Ascending aorta (tissue), 2 donors: Measurements from ENCODE around the gene GFRA1. TPM values are rescaled to one million over a fixed set of nuclear protein-coding genes. Genes with fewer than 3 reads are reported as not detected.

Experiments used
- DNase-seq, 2 donors: peaks; one replicate each; pipeline ENCODE4 v3.0.0-alpha.2; 2019; ENCODE audit warnings: low spot score in 2 of 2
- H3K27ac ChIP-seq, 2 donors: fragments of 200-600 bp; sonication (generic); one replicate each; pipeline ENCODE4 v1.5.1; 2016 to 2017; ENCODE audit warnings: mild to moderate bottlenecking in 1 of 2
- H3K27me3 ChIP-seq: fragments of 200-600 bp; sonication (generic); one replicate; pipeline ENCODE4 v1.5.1; 2017
- H3K36me3 ChIP-seq, 2 donors: fragments of 200-600 bp; sonication (generic); one replicate each; pipeline ENCODE4 v1.5.1; 2016
- H3K4me1 ChIP-seq, 2 donors: fragments of 200-600 bp; sonication (generic); one replicate each; pipeline ENCODE4 v1.5.1; 2016 to 2017; ENCODE audit warnings: mild to moderate bottlenecking in 1 of 2
- H3K4me3 ChIP-seq, 2 donors: fragments of 200-600 bp; sonication (generic); one replicate each; pipeline ENCODE4 v1.5.1; 2016 to 2017; ENCODE audit warnings: mild to moderate bottlenecking in 1 of 2
- H3K9me3 ChIP-seq, 2 donors: fragments of 200-600 bp; sonication (generic); one replicate each; pipeline ENCODE4 v1.5.1; 2016
- intact Hi-C: fragments of 100-400 bp; cut with DNase I; formaldehyde crosslinking; loops from one replicate; pipeline ENCODE4 v1.15.1; 2023
- total RNA-seq: library from RNA; depleted of rRNA; stranded (reverse); fragments of >200 nt; gene quantifications from one replicate; pipeline ENCODE4 v1.1.0, GENCODE V29; 2016
- TF ChIP-seq, protein P1 (sequence below), 3 experiments: fragments of 200-600 bp in 2 of 3; fragments of 450-650 bp in 1 of 3; sonication (generic) in 2 of 3; IDR thresholded peaks; one replicate each; pipeline ENCODE4 v1.5.1; 2016 to 2019; ENCODE audit warnings: antibody characterized with exemption in 3 of 3, mild to moderate bottlenecking in 1 of 3, moderate library complexity in 1 of 3

Gene GFRA1
- total RNA-seq, 1 donor from 2014 or later, result 7.0 TPM

DNA sequence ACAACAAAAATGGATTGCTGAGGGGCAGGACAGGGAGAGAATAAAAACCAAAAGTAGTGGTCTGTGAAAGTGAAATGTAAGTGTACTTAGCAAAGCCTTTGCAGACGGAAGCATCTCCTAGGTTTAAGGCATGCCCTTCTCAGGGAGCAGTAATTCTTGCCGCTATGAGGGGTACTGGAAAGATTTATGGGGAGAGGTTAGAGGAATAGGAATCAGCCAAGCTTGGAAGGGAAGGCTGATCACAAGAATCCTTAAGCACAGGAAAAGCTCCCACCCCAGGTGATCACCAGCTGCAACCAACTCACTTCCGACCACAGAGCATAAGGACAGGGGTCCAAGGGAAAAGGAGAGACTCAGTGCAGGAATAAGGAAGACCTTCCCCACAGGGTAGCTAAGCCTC is 10.3 kb downstream of the GFRA1 start:
- H3K27me3 ChIP-seq, result no peaks in the 10 kb centered on the region
- TF ChIP-seq, protein P1, sequence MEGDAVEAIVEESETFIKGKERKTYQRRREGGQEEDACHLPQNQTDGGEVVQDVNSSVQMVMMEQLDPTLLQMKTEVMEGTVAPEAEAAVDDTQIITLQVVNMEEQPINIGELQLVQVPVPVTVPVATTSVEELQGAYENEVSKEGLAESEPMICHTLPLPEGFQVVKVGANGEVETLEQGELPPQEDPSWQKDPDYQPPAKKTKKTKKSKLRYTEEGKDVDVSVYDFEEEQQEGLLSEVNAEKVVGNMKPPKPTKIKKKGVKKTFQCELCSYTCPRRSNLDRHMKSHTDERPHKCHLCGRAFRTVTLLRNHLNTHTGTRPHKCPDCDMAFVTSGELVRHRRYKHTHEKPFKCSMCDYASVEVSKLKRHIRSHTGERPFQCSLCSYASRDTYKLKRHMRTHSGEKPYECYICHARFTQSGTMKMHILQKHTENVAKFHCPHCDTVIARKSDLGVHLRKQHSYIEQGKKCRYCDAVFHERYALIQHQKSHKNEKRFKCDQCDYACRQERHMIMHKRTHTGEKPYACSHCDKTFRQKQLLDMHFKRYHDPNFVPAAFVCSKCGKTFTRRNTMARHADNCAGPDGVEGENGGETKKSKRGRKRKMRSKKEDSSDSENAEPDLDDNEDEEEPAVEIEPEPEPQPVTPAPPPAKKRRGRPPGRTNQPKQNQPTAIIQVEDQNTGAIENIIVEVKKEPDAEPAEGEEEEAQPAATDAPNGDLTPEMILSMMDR (IDR thresholded peaks at IDR 0.05), result no peak
- H3K9me3 ChIP-seq, result no peaks in the 10 kb centered on the region
- no peak overlapping the region for H3K4me3 ChIP-seq
- DNase-seq, result no peak
- no peaks in the 10 kb centered on the region for H3K4me1 ChIP-seq
- intact Hi-C loops, result no loop called here
- no peak overlapping the region for H3K27ac ChIP-seq
- H3K36me3 ChIP-seq, result no peaks in the 10 kb centered on the region

DNA sequence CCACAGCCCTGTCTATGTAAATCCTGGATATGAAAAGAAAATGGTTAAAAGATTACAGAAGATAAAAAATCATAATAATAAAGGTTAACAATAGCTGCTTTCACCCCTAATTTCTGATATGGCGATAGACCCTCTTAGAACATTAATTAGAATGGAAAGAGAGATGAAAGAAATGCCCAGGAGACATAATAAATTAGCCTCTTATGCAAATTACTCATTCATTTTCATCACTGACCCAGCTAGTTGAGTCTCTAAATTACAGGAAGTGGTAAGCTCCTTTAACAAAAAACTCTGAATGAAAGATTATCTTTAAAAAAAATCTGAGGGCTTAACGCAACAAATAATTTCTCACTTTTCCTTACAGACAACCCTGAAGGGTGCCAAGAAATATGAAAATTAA is 12.4 kb downstream of the GFRA1 start:
- TF ChIP-seq, protein P1 (IDR thresholded peaks at IDR 0.05), result no peak
- Histone ChIP-seq H3K36me3 (no peaks in the 10 kb centered on the region), H3K4me1 (no peaks in the 10 kb centered on the region), H3K27me3 (no peaks in the 10 kb centered on the region), H3K27ac (no peak overlapping the region), H3K9me3 (no peaks in the 10 kb centered on the region), H3K4me3 (no peak overlapping the region)
- intact Hi-C loops, result no loop called here
- DNase-seq, result no peak

DNA sequence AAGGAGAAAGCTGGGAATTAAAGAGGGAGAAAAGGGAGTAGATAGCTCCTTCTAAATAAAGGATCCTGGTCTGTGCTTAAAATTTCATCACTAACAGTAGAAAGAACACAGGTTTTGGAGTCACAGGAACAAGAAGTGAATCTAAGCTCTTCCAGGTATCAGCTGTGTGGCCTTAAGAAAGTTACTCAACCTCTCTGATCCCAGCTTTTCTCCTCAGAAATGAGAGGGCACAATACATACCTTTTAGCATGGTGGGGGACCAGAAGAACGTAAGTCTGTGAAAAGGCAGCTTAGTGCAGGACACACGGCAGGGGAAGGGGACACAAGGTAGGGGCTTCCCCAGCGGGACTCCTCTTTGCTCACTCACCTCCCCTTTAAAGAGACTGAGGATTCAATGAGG is 13.4 kb downstream of the GFRA1 start:
- no peak for DNase-seq
- Histone ChIP-seq H3K9me3 (no peaks in the 10 kb centered on the region), H3K36me3 (no peaks in the 10 kb centered on the region), H3K4me1 (no peaks in the 10 kb centered on the region), H3K27me3 (no peaks in the 10 kb centered on the region), H3K27ac (no peak overlapping the region), H3K4me3 (no peak overlapping the region)
- TF ChIP-seq, protein P1 (IDR thresholded peaks at IDR 0.05), result no peak
- intact Hi-C loops, result no loop called here

DNA sequence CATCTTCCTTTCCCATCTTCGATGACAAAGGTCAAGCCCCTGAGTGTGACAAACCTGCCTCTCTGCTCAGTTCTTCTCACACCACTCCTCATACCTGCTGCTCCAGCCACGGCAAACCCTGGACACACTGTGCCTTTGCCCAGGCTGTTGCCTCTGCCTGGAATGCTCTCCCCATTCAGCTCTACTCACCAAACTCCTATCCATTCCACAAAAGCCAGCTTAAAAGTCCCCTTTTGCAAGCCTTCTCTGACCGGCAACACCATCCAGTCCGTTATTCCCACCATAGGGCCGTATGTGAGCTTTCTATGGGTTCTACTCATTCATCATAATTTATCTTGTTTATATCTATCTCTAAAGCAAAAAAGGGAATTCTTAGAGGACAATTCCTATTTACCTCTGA is 15.2 kb downstream of the GFRA1 start:
- H3K27me3 ChIP-seq, result no peaks in the 10 kb centered on the region
- TF ChIP-seq, protein P1 (IDR thresholded peaks at IDR 0.05), result no peak
- no peaks in the 10 kb centered on the region for H3K9me3 ChIP-seq
- intact Hi-C loops, result no loop called here
- no peak overlapping the region for H3K27ac ChIP-seq
- no peak for DNase-seq
- H3K4me3 ChIP-seq, result no peak overlapping the region
- no peaks in the 10 kb centered on the region for H3K36me3 ChIP-seq
- no peaks in the 10 kb centered on the region for H3K4me1 ChIP-seq

DNA sequence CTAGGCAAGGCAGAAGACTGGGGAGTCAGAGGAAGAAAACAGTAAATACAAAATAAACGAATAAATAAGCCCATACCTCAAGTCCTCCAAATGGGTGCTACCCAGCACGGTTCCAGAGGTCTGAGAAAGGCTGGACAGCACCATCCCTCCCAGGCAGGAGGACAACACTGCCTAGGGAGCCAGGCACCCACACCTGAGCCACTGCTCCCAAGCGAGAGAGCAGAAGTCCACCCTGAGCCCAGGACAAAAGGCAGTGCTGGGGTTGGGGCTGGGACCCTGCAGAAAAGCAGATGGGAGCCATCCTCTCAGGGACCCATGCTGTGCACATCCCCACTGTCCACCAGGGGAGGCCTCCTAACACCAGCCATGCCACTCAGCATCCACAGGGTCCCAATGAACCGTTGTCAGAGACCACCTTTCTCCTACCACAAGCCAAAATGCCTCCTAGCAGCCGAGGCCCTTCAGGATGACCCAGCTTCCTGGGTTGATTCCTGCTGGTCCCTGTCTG is 16.2 kb downstream of the GFRA1 start:
- DNase-seq, result no peak
- H3K4me1 ChIP-seq, result no peaks in the 10 kb centered on the region
- TF ChIP-seq, protein P1 (IDR thresholded peaks at IDR 0.05), result no peak
- H3K9me3 ChIP-seq, result no peaks in the 10 kb centered on the region
- no peak overlapping the region for H3K27ac ChIP-seq
- H3K4me3 ChIP-seq, result no peak overlapping the region
- H3K27me3 ChIP-seq, result no peaks in the 10 kb centered on the region
- intact Hi-C loops, result no loop called here
- no peaks in the 10 kb centered on the region for H3K36me3 ChIP-seq
